HS-5 (cell line): Measurements from ENCODE around the gene KDF1.

Experiments
- DNase-seq: peaks from one replicate; pipeline ENCODE4 v3.0.0-alpha.2; 2012; ENCODE audit warnings: low read depth

Gene KDF1

GRCh38 chr1:26959722-26960624 is at the start of gene KDF1:
KDF1 (minus strand) TSS chr1:26960468; CDS start chr1:26952380, 8,088 bp downstream.
- DNase-seq, result no peak

- DNase-seq, result no peak
These were observed 49.4 kb upstream of the KDF1 start for GRCh38 chr1:27009601-27010197.

- no peak for DNase-seq
These were observed 47.8 kb upstream of the KDF1 start for GRCh38 chr1:27007909-27008582.

- no peak for DNase-seq
These were observed 46.4 kb upstream of the KDF1 start for GRCh38 chr1:27006683-27007082.

- DNase-seq, result no peak
These were observed 45.6 kb upstream of the KDF1 start for GRCh38 chr1:27005648-27006496.

GRCh38 chr1:27005166-27005530 is 44.9 kb upstream of the KDF1 start:
- no peak for DNase-seq

- no peak for DNase-seq
These were observed 44.4 kb upstream of the KDF1 start for GRCh38 chr1:27004471-27005165.

- no peak for DNase-seq
These were observed 43.6 kb upstream of the KDF1 start for GRCh38 chr1:27003745-27004470.

- DNase-seq, result no peak
These were observed 41.5 kb upstream of the KDF1 start for GRCh38 chr1:27001570-27002360.

- DNase-seq, result no peak
These were observed 40.7 kb upstream of the KDF1 start for GRCh38 chr1:27000817-27001460.

GRCh38 chr1:27000090-27000816 is 40.0 kb upstream of the KDF1 start:
- DNase-seq, result no peak

- DNase-seq, result peak; percentile 97
These were observed 39.2 kb upstream of the KDF1 start for GRCh38 chr1:26999440-26999987.

GRCh38 chr1:26998429-26999300 is 38.4 kb upstream of the KDF1 start:
- DNase-seq, result no peak

GRCh38 chr1:26996665-26997064 is 36.4 kb upstream of the KDF1 start:
- no peak for DNase-seq

GRCh38 chr1:26996024-26996423 is 35.8 kb upstream of the KDF1 start:
- DNase-seq, result peak; percentile 60

- DNase-seq, result no peak
These were observed 34.7 kb upstream of the KDF1 start for GRCh38 chr1:26994787-26995517.
